Activated T-helper 1 cell treated with anti-CD3 and anti-CD28 coated beads, Interleukin-2, amount 50 U/mL, for 16 hours (primary cell): Measurements from ENCODE around the gene CTAG1B.
"Not testable (repeated sequence)": the region's sequence is repeated elsewhere in the genome, so short reads cannot be mapped to it uniquely, and the experiment has no call there.

ENCODE experiments used
- DNase-seq, 2 donors: peaks; one replicate each; pipeline ENCODE4 v3.0.0-alpha.2; 2020; ENCODE audit warnings: low read depth in 1 of 2, low spot score in 1 of 2

The CTAG1B gene

GRCh38 chrX:154590415-154590814 lies 28.7 kb downstream of the CTAG1B start:
- DNase-seq: not testable (repeated sequence)

DNA sequence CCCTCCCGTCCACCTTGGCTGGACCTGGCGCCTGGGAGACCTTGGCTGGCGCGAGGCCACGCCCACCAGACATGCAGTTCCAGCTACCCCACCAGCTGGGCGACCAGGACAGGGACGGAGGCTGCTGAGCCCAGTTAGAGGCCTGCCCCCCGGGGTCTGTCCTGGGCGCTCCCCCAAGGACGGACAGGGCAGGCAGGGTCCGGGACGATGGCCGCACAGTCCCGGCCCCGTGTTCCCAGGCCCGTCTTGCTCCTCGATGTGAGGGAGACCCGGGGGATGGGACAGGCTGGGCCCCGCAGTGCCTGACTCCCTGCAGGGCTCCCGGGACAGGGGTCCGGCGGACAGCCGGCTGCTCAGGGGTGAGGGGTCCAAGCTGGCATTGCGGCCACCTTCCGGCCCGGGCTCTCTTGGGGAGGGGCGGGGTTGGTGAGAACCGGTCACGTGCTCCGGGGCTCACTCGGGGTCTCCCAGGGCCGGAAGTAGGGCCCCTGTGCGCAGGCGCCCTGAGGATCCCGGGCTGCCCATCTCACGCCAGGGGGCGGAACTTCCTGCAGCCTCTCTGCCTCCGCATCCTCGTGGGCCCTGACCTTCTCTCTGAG lies 34.4 kb downstream of the CTAG1B start, which contains the start of gene CTAG1A:
Gene CTAG1A (plus strand): TSS at position 549 of the 599 bp plus-strand sequence. CDS start 74 bp downstream, outside the sequence.
- DNase-seq: not testable (repeated sequence)

DNA sequence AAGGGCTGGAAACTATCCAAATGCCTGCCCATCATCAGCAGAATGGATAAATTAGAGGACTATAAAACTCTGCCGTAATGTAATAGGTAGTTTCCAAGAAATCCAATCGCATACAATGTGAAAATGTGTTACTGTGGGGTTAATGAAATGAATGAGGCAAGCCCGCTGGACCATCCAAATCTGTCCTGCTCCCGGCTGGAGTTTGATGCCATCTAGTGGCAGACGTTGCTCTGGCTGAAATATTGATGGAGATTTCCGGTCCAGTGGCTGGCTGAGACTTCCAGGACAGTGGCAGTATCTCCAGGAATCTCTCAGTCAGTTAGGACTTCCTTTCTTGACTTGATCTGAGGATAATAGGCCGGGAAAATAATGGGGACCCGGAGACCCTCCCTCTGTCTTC lies 36.1 kb downstream of the CTAG1B start:
- not testable (repeated sequence) for DNase-seq

GRCh38 chrX:154575076-154575475 lies 44.0 kb downstream of the CTAG1B start:
- DNase-seq: not testable (repeated sequence)

- not testable (repeated sequence) for DNase-seq
These were observed 46.0 kb downstream of the CTAG1B start for GRCh38 chrX:154573061-154573460.

DNA sequence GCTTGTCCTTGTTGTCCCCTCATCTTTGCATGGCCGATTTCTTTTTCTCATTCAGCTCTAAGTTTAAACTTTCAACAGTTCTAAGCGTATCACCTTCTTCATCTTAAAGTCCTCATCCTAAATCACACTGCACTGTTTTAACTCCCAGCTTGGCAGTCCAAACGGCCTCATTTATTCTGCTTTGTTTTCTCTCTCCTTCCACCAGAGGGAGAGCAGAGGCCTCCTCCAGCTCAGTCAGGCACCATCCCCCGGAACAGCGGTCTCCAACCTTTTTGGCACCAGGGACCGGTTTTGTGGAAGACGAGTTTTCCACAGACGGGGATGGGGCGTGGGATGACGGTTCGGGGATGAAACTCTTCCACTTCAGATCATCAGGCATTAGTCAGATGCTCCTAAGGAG lies 48.7 kb downstream of the CTAG1B start:
- not testable (repeated sequence) for DNase-seq
